BJ (cell line): ENCODE data around the gene PRKCE. TPM values are rescaled to one million over a fixed set of nuclear protein-coding genes. Genes with fewer than 3 reads are reported as not detected.

Experiments used
- CTCF ChIA-PET: fragments of 350-600 bp; formaldehyde crosslinking; extraction: SDS; loops from one replicate; lab custom pipeline; 2021; ENCODE audit warnings: antibody characterized with exemption, inconsistent platforms; lab: Yijun Ruan, JAX
- POLR2A ChIA-PET: fragments of 300-600 bp; sonication (Branson Sonifier 250); formaldehyde crosslinking; extraction: SDS; loops from one replicate; lab custom pipeline; 2021; ENCODE audit warnings: antibody characterized with exemption; lab: Charles Lee
- DNase-seq: peaks from one replicate; pipeline ENCODE4 v3.0.0-alpha.2; 2011; ENCODE audit warnings: low read depth
- H3K27me3 ChIP-seq: 2 replicates; pipeline ENCODE4 v1.6.0; 2011; ENCODE audit warnings: low read length; ENCODE audit not compliant: control insufficient read depth, insufficient read depth
- H3K36me3 ChIP-seq: 2 replicates; pipeline ENCODE4 v1.5.1; 2011; ENCODE audit warnings: low read length; ENCODE audit not compliant: control insufficient read depth, insufficient read depth
- H3K4me3 ChIP-seq: 2 replicates; pipeline ENCODE4 v1.5.1; 2011; ENCODE audit warnings: low read depth, mild to moderate bottlenecking, control low read depth, low read length
- CTCF ChIP-seq: IDR thresholded peaks from 2 replicates; pipeline ENCODE4 v1.5.1; 2011; ENCODE audit warnings: low read depth, mild to moderate bottlenecking, control low read depth, inconsistent platforms, low read length, moderate library complexity; ENCODE audit not compliant: insufficient read depth
- polyA plus RNA-seq: library from polyadenylated mRNA; depleted of rRNA; stranded (reverse); fragments of >200 nt; gene quantifications from 2 replicates; pipeline ENCODE4 v1.2.3, GENCODE V29; 2011

PRKCE gene
- polyA plus RNA-seq, 1 experiment: 19.7 TPM

- Histone ChIP-seq H3K4me3 (no peak overlapping the region), H3K36me3 (no peaks in the 10 kb centered on the region), H3K27me3 (no peaks in the 10 kb centered on the region)
- ChIA-PET CTCF (interaction anchor here (1.1 to 1.2 kb wide), 2 partner anchors 10 to 27 kb away, joined by 3 read pairs; no protein-coding TSS in a partner anchor), POLR2A (no interaction called here)
- no peak for DNase-seq
- no peak for TF ChIP-seq CTCF
These were observed 493.5 kb downstream of the PRKCE start for GRCh38 chr2:46145017-46145416.

- H3K27me3 ChIP-seq: no peaks in the 10 kb centered on the region
- POLR2A ChIA-PET: no interaction called here
- DNase-seq: no peak
- no peak for TF ChIP-seq CTCF
- no peaks in the 10 kb centered on the region for H3K36me3 ChIP-seq
- no peak overlapping the region for H3K4me3 ChIP-seq
- CTCF ChIA-PET: interaction anchor here (0.7 to 1.5 kb wide), 2 partner anchors 16 to 19 kb away, joined by 3 to 4 read pairs; no protein-coding TSS in a partner anchor
These were observed 494.4 kb downstream of the PRKCE start for GRCh38 chr2:46145840-46146239.

GRCh38 chr2:46146866-46147502 lies 495.5 kb downstream of the PRKCE start:
- H3K4me3 ChIP-seq: no peak overlapping the region
- H3K27me3 ChIP-seq: no peaks in the 10 kb centered on the region
- no peak for DNase-seq
- H3K36me3 ChIP-seq: no peaks in the 10 kb centered on the region
- CTCF ChIA-PET: interaction anchor here (0.9 to 1.5 kb wide), 2 partner anchors 15 to 63 kb away, joined by 3 to 4 read pairs; no protein-coding TSS in a partner anchor
- POLR2A ChIA-PET: no interaction called here
- TF ChIP-seq CTCF: no peak

- Histone ChIP-seq H3K36me3 (no peaks in the 10 kb centered on the region), H3K27me3 (no peaks in the 10 kb centered on the region), H3K4me3 (no peak overlapping the region)
- ChIA-PET POLR2A (interaction anchor here (0.6 kb wide), 1 partner anchor 186 kb away, joined by 3 read pairs; no protein-coding TSS in a partner anchor), CTCF (interaction anchor here (0.9 kb wide), 1 partner anchor 64 kb away, joined by 3 read pairs; no protein-coding TSS in a partner anchor)
- no peak for TF ChIP-seq CTCF
- no peak for DNase-seq
These were observed 496.3 kb downstream of the PRKCE start for GRCh38 chr2:46147626-46148368.

GRCh38 chr2:46148369-46148736 lies 496.9 kb downstream of the PRKCE start:
- Histone ChIP-seq H3K4me3 (no peak overlapping the region), H3K36me3 (no peaks in the 10 kb centered on the region), H3K27me3 (no peaks in the 10 kb centered on the region)
- no peak for TF ChIP-seq CTCF
- CTCF ChIA-PET: no interaction called here
- no peak for DNase-seq
- POLR2A ChIA-PET: interaction anchor here (0.6 kb wide), 1 partner anchor 186 kb away, joined by 3 read pairs; no protein-coding TSS in a partner anchor
